GM10266 (cell line): ENCODE data around the gene CHCHD4.
"Not testable (repeated sequence)": the region's sequence is repeated elsewhere in the genome, so short reads cannot be mapped to it uniquely, and the experiment has no call there.

ENCODE experiments used
- DNase-seq: peaks from one replicate; pipeline ENCODE4 v3.0.0; 2012; ENCODE audit errors: extremely low spot score
- CTCF ChIP-seq: IDR thresholded peaks from 2 replicates; pipeline ENCODE4 v1.5.1; 2012; ENCODE audit warnings: mild to moderate bottlenecking, low read depth; ENCODE audit not compliant: control insufficient read depth, insufficient read depth; ENCODE audit errors: missing control alignments

Gene CHCHD4

GRCh38 chr3:14118400-14119381 lies 6.0 kb downstream of the CHCHD4 start:
- no peak for TF ChIP-seq CTCF
- no peak for DNase-seq

- TF ChIP-seq CTCF, result no peak
- DNase-seq, result no peak
These were observed 6.9 kb downstream of the CHCHD4 start for GRCh38 chr3:14117468-14118399.

- no peak for DNase-seq
- TF ChIP-seq CTCF, result peak; percentile 18
These were observed 10.6 kb downstream of the CHCHD4 start for GRCh38 chr3:14113965-14114635.

DNA sequence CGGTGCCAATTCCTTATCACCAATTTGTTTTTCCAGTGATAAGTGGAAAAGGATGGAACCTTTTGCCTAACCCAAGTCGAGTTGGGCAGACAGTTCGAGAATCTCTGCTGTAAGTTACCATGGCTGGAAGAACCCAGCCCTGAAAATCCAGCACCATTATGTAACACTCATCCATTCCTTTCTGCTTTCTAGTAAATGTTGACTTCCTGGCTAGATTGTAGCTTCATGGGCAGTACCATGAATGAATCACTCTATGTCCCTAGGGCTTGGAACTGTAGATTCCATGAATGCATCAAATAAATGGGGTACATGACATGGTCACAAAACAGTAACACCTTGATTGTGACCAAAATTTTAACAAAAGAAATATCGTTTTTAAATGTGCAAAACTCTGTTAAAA lies 14.0 kb downstream of the CHCHD4 start:
- no peak for TF ChIP-seq CTCF

DNA sequence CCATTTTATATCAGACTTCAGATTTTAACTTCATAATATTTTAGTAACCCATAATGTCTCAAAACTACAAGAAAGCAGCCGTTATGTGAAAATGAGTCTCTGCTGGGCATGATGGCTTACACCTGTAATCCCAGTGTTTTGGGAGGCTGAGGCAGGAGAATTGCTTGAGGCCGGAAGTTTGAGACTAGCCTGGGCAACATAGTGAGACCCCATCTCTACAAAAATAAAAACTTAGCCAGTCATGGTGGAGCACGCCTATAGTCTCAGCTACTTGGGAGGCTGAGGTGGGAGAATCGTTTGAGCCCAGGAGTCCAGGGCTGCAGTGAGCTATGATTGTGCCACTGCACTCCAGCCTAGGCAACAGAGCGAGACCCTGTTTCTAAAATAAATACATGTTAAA lies 14.8 kb downstream of the CHCHD4 start:
- not testable (repeated sequence) for DNase-seq

More for the DNA sequence above, 14.0 kb downstream of the CHCHD4 start:
- no peak for DNase-seq

GRCh38 chr3:14097616-14098391 lies 26.9 kb downstream of the CHCHD4 start:
- no peak for DNase-seq
- no peak for TF ChIP-seq CTCF
